ENCODE results near the gene MYO5A. TPM values are rescaled to one million over a fixed set of nuclear protein-coding genes. Genes with fewer than 3 reads are reported as not detected.
"Not testable (repeated sequence)": the region's sequence is repeated elsewhere in the genome, so short reads cannot be mapped to it uniquely, and the experiment has no call there.

The MYO5A gene
- total RNA-seq, 1 experiment from 2014 or later: 17.6 TPM

DNA sequence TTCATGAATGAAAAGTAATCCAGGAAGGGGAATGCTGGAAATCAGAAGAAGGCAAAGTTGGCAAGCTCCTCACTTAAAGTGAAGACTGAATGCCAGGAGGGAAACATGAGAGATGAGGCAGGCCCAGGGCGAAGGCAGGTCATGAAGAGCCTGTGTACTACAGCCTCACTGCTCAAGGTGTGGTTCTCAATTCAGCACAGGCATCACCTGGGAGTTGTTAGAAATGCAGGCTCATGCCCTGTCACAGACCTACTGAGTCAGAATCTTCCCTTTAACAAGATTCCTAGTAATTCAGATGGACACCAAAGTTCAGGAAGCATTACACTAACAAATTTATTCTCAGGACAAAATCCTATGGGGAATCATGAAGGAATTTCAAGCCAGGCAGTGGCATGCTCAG is 14.2 kb downstream of the MYO5A start:
- H3K4me1 ChIP-seq (ENCODE audit: control insufficient read depth in 1 of 2, insufficient read depth in 2 of 2, low read length in 2 of 2): no peaks in the 10 kb centered on the region
- H3K4me2 ChIP-seq (ENCODE audit: low read length): no peak overlapping the region
- no peaks in the 10 kb centered on the region for H3K27me3 ChIP-seq (ENCODE audit: insufficient read depth, low read length)
- H3K9ac ChIP-seq (ENCODE audit: low read length): no peak overlapping the region
- intact Hi-C loops (cut with micrococcal nuclease): no loop called here
- H2AFZ ChIP-seq (ENCODE audit: low read depth, low read length, poor library complexity, severe bottlenecking): no peak overlapping the region
- no peak overlapping the region for H3K27ac ChIP-seq (ENCODE audit: low read depth, low read length)
- BruUV-seq (replicated peaks): no TSS peak
- H3K4me3 ChIP-seq (replicated peaks in 1 of 2; ENCODE audit: low read depth in 1 of 2, low read length in 2 of 2): no peak overlapping the region
- H4K20me1 ChIP-seq (ENCODE audit: insufficient read depth): no peaks in the 10 kb centered on the region
- CTCF ChIA-PET: no interaction called here
- no peaks in the 10 kb centered on the region for H3K9me3 ChIP-seq (ENCODE audit: control insufficient read depth in 1 of 2, insufficient read depth in 1 of 2, low read depth in 1 of 2, low read length in 2 of 2)
- DNase-seq (ENCODE audit: low read depth, low spot score) (no peak), ATAC-seq (no peak)
- no peak for TF ChIP-seq SRF (IDR thresholded peaks at IDR 0.05; ENCODE audit: low read depth)
- no peak for TF ChIP-seq POLR2A (IDR thresholded peaks at IDR 0.05; ENCODE audit: borderline replicate concordance, extremely low read depth, insufficient read depth, insufficient read length)
- TF ChIP-seq, protein P1, sequence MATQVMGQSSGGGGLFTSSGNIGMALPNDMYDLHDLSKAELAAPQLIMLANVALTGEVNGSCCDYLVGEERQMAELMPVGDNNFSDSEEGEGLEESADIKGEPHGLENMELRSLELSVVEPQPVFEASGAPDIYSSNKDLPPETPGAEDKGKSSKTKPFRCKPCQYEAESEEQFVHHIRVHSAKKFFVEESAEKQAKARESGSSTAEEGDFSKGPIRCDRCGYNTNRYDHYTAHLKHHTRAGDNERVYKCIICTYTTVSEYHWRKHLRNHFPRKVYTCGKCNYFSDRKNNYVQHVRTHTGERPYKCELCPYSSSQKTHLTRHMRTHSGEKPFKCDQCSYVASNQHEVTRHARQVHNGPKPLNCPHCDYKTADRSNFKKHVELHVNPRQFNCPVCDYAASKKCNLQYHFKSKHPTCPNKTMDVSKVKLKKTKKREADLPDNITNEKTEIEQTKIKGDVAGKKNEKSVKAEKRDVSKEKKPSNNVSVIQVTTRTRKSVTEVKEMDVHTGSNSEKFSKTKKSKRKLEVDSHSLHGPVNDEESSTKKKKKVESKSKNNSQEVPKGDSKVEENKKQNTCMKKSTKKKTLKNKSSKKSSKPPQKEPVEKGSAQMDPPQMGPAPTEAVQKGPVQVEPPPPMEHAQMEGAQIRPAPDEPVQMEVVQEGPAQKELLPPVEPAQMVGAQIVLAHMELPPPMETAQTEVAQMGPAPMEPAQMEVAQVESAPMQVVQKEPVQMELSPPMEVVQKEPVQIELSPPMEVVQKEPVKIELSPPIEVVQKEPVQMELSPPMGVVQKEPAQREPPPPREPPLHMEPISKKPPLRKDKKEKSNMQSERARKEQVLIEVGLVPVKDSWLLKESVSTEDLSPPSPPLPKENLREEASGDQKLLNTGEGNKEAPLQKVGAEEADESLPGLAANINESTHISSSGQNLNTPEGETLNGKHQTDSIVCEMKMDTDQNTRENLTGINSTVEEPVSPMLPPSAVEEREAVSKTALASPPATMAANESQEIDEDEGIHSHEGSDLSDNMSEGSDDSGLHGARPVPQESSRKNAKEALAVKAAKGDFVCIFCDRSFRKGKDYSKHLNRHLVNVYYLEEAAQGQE (IDR thresholded peaks at IDR 0.05; ENCODE audit: low read depth): no peak
- TF ChIP-seq EZH2 (IDR thresholded peaks at IDR 0.05): no peak
- H3K36me3 ChIP-seq (ENCODE audit: control insufficient read depth in 1 of 2, insufficient read depth in 2 of 2, low read length in 2 of 2): no peaks in the 10 kb centered on the region
- no peaks in the 10 kb centered on the region for H3K9me2 ChIP-seq (ENCODE audit: insufficient read depth)
- peaks cover 5% of the 10 kb centered on the region for H3K79me2 ChIP-seq (ENCODE audit: insufficient read depth, low read length)
- RAD21 ChIA-PET (ENCODE audit: low non-redundant PET in 1 of 2, low total read pairs in 2 of 2, uncharacterized antibody in 2 of 2, unreplicated experiment in 2 of 2): no interaction called here
- POLR2A ChIA-PET: no interaction called here

DNA sequence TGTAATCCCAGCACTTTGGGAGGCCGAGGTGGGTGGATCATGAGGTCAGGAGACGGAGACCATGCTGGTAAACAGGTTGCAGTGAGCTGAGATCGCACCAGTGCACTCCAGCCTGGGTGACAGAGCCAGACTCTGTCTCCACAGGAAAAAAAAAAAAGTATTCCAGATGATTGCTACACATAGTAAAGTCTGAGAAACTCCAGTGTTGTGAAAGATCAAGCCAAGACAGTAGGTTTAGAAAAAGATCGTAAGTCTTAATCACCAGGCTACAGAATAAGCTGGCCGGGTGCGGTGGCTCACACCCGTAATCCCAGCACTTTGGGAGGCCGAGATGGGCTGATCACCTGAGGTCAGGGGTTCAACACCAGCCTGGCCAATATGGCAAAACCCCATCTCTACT is 15.8 kb downstream of the MYO5A start:
- RAD21 ChIA-PET (ENCODE audit: low non-redundant PET in 1 of 2, low total read pairs in 2 of 2, uncharacterized antibody in 2 of 2, unreplicated experiment in 2 of 2); intact Hi-C loops (cut with micrococcal nuclease); H2AFZ ChIP-seq (ENCODE audit: low read depth, low read length, poor library complexity, severe bottlenecking); H3K4me2 ChIP-seq (ENCODE audit: low read length); ATAC-seq; H3K9me2 ChIP-seq (ENCODE audit: insufficient read depth); H3K4me3 ChIP-seq (replicated peaks in 1 of 2; ENCODE audit: low read depth in 1 of 2, low read length in 2 of 2); H3K36me3 ChIP-seq (ENCODE audit: control insufficient read depth in 1 of 2, insufficient read depth in 2 of 2, low read length in 2 of 2); H3K9me3 ChIP-seq (ENCODE audit: control insufficient read depth in 1 of 2, insufficient read depth in 1 of 2, low read depth in 1 of 2, low read length in 2 of 2); H4K20me1 ChIP-seq (ENCODE audit: insufficient read depth); H3K27ac ChIP-seq (ENCODE audit: low read depth, low read length); H3K79me2 ChIP-seq (ENCODE audit: insufficient read depth, low read length); CTCF ChIA-PET; DNase-seq (ENCODE audit: low read depth, low spot score); POLR2A ChIA-PET; H3K9ac ChIP-seq (ENCODE audit: low read length); H3K4me1 ChIP-seq (ENCODE audit: control insufficient read depth in 1 of 2, insufficient read depth in 2 of 2, low read length in 2 of 2); H3K27me3 ChIP-seq (ENCODE audit: insufficient read depth, low read length); BruUV-seq (replicated peaks): not testable (repeated sequence)

All from HCT116 (cell line).